ENCODE measurements around the gene SCNN1G. TPM values are rescaled to one million over a fixed set of nuclear protein-coding genes. Genes with fewer than 3 reads are reported as not detected.
"Not testable (repeated sequence)": the region's sequence is repeated elsewhere in the genome, so short reads cannot be mapped to it uniquely, and the experiment has no call there.

Gene SCNN1G
- total RNA-seq, 1 experiment from 2014 or later = not detected

- DNase-seq (ENCODE audit: low read depth, low spot score) = no peak
- in situ Hi-C loops (cut with HindIII; ENCODE audit: low pct_unique_long_range_greater_than_20kb, low sequenced_read_pairs) = no loop called here
Observed at GRCh38 chr16:23225109-23225508, 42.6 kb downstream of the SCNN1G start.

DNA sequence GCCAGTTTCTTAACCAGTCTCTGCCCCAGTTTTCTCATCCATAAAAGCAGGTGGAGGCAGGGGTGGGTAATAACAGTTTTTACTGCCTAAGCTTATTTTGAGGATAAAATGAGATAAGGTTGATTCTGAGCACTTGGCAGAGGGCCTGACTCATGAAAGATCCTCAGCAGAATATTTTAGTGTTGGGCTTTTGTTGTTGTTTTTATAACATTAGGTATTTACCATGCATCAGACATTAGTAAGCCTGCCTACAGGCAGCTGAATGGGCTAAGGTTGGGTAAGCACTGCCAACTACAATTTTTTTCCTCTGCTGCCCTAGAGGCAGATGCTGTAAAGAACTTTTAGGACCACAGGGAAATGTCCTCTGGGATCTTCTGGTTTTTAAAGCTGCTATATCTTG is 43.1 kb downstream of the SCNN1G start:
- in situ Hi-C loops (cut with HindIII; ENCODE audit: low pct_unique_long_range_greater_than_20kb, low sequenced_read_pairs) = no loop called here
- no peak for DNase-seq (ENCODE audit: low read depth, low spot score)

GRCh38 chr16:23227529-23227928 is 45.0 kb downstream of the SCNN1G start:
- in situ Hi-C loops (cut with HindIII; ENCODE audit: low pct_unique_long_range_greater_than_20kb, low sequenced_read_pairs) = no loop called here
- DNase-seq (ENCODE audit: low read depth, low spot score) = peak; percentile 21

- DNase-seq (ENCODE audit: low read depth, low spot score) = no peak
Observed at GRCh38 chr16:23229714-23230113, 47.2 kb downstream of the SCNN1G start.

GRCh38 chr16:23232806-23233205 is 50.3 kb downstream of the SCNN1G start:
- DNase-seq (ENCODE audit: low read depth, low spot score) = no peak
- in situ Hi-C loops (cut with HindIII; ENCODE audit: low pct_unique_long_range_greater_than_20kb, low sequenced_read_pairs) = no loop called here

More at GRCh38 chr16:23229714-23230113, 47.2 kb downstream of the SCNN1G start:
- in situ Hi-C loops (cut with HindIII; ENCODE audit: low pct_unique_long_range_greater_than_20kb, low sequenced_read_pairs) = no loop called here

- DNase-seq (ENCODE audit: low read depth, low spot score) = no peak
- in situ Hi-C loops (cut with HindIII; ENCODE audit: low pct_unique_long_range_greater_than_20kb, low sequenced_read_pairs) = no loop called here
Observed at GRCh38 chr16:23235176-23235575, 52.6 kb downstream of the SCNN1G start.

DNA sequence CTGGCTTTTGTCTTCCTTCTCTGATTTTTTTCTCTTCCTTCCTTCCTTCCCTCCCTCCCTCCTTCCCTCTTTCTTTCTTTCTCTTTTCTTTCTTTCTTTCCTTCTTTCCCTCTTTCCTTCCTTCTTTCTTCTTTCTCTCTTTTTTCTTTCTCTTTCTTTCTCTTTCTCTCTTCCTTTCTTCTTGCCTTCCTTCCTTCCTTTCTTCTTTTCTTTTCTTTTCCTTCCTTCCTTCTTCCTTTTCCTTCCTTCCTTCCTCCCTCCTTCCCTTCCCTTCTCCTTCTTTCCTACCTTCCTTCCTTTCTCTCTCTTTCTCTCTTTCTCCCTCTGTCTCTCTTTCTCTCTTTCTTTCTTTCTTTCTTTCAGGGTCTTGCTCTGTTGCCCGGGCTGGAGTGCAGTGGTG is 54.4 kb downstream of the SCNN1G start:
- in situ Hi-C loops (cut with HindIII; ENCODE audit: low pct_unique_long_range_greater_than_20kb, low sequenced_read_pairs) = no loop called here
- DNase-seq (ENCODE audit: low read depth, low spot score) = no peak

DNA sequence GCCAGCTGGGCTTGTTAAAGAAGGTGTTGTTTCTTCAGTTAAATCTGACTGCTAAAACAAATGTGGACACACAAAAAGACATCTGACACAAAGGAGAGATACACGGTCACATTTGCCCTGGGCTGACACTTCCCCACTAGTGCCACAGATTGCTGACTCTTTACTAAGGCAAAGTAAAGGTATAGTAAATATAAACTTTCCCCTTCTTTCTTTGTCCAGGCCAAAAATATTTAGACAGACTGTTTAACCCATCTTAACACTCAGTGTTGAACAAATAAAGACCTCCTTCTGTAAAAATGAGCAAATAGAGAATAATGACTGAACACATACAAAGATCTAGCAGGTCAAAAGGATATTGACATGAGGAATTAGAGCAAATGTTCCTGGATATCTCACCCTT is 58.4 kb downstream of the SCNN1G start:
- DNase-seq (ENCODE audit: low read depth, low spot score) = no peak
- in situ Hi-C loops (cut with HindIII; ENCODE audit: low pct_unique_long_range_greater_than_20kb, low sequenced_read_pairs) = no loop called here

GRCh38 chr16:23244122-23244521 is 61.6 kb downstream of the SCNN1G start:
- DNase-seq (ENCODE audit: low read depth, low spot score) = no peak
- in situ Hi-C loops (cut with HindIII; ENCODE audit: low pct_unique_long_range_greater_than_20kb, low sequenced_read_pairs) = no loop called here

- DNase-seq (ENCODE audit: low read depth, low spot score) = no peak
- in situ Hi-C loops (cut with HindIII; ENCODE audit: low pct_unique_long_range_greater_than_20kb, low sequenced_read_pairs) = no loop called here
Observed at GRCh38 chr16:23245268-23245667, 62.7 kb downstream of the SCNN1G start.

DNA sequence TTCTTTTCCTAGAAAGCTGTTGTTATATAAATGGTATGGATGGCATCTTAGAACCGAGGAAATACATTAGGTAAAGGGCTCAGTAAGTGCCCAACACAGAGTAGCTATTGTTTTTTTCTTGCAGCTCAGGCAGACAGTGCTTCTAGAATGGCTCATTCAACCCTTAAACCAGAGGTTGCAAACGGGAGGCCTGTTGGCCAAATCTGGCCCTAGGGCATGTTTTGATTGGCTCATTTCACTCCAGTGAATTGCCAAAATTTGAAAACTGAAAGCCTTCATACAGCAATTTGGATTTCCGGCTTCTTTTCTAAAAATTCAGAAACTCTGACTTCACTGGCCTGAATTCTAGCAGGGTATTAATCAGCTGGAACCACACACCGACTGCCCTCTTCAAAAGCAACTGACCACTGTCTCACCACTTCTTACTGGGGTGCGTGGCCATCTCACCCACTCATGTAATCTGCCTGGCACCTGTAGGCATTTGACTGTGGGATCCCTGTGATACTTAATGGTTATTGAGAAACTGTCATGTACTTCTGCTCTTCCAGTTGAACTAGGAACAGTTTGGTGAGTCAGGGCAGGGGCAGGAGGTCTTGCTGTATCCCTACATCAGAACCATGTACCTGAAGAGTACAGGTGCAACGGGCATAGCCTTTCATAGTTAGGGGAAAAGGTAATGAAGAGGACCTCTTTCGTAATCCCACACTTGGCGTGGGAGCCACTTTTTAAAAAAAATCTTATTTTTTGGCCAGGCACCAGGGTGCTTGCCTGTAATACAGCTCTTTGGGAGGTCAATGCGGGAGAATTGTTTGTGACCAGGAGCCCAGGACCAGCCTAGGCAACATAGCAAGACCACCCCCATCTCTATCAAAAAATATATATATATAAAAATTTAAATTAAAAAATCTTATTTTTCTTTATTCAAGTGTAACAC is 66.0 kb downstream of the SCNN1G start:
- in situ Hi-C loops (cut with HindIII; ENCODE audit: low pct_unique_long_range_greater_than_20kb, low sequenced_read_pairs) = no loop called here
- peak; percentile 80 for DNase-seq (ENCODE audit: low read depth, low spot score)

DNA sequence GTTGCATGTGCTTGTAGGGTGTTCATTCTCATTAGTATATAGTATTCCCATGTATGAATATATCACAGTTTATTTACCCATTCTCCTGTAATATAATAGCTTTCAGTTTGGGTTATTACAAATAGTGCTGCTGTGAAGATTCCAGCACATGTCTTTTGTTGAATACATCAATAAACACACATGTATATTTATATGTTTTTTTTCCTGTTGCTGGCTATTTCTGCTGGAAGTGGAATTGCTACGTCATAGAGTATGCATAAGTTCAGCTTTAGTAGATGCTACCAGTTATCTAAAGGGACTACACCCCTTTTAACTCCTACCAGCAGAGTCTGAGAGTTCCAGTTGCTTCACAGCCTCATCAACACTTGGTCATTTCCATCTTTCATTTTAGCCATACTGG is 67.3 kb downstream of the SCNN1G start:
- in situ Hi-C loops (cut with HindIII; ENCODE audit: low pct_unique_long_range_greater_than_20kb, low sequenced_read_pairs) = no loop called here
- DNase-seq (ENCODE audit: low read depth, low spot score) = no peak

DNA sequence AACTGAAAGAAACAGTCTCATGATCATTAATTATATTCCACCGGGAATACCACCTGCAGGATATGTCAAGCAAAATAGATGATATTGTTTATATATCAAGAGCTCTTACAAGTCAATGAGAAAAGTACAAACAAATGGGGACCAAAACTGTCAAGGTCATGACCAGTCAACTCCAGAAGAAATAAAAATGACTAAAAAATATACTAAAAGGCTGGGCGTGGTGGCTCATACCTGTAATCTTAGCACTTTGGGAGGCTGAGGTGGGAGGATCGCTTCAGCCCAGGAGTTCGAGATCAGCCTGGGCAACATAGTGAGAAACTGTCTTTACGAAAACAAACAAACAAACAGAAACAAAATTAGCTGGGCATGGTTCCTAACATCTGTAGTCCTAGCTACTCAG is 69.8 kb downstream of the SCNN1G start:
- DNase-seq (ENCODE audit: low read depth, low spot score) = no peak
- in situ Hi-C loops (cut with HindIII; ENCODE audit: low pct_unique_long_range_greater_than_20kb, low sequenced_read_pairs) = no loop called here

DNA sequence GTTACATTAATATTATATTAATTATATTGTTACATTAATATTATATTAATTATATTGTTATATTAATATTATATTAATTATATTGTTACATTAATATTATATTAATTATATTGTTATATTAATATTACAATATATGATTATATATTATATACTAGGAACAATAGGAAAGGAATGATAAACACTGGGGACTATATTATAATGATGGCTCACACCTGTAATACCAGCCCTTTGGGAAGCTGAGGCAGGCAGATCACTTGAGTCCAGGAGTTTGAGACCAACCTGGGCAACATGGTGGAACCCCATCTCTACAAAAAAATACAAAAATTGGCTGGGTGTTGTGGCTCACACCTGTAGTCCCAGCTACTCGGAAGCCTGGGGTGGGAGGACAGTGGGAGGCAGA is 71.1 kb downstream of the SCNN1G start:
- in situ Hi-C loops (cut with HindIII; ENCODE audit: low pct_unique_long_range_greater_than_20kb, low sequenced_read_pairs); DNase-seq (ENCODE audit: low read depth, low spot score): not testable (repeated sequence)

DNA sequence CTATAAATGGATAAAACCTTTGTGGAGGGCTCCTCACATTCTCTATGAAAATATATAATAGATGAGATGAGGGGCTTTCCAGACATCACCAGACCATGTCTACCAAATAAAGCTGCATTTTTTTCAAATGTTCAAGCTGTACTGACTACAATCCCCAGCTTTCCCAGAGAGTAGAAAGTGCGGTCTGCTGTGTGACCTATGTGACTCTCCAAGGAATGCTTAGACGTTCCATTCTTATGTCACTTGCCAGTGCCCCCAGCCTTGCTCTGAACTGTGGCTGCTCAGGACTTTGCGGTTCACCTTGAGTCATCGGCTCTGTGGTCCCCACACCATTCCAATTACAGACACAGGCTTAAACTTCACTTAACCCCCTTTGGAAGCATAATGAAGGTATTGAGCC is 71.8 kb downstream of the SCNN1G start:
- in situ Hi-C loops (cut with HindIII; ENCODE audit: low pct_unique_long_range_greater_than_20kb, low sequenced_read_pairs) = no loop called here

GRCh38 chr16:23255000-23255399 is 72.5 kb downstream of the SCNN1G start:
- in situ Hi-C loops (cut with HindIII; ENCODE audit: low pct_unique_long_range_greater_than_20kb, low sequenced_read_pairs) = no loop called here
- no peak for DNase-seq (ENCODE audit: low read depth, low spot score)

More for the DNA sequence above, 71.8 kb downstream of the SCNN1G start:
- DNase-seq (ENCODE audit: low read depth, low spot score) = no peak

- in situ Hi-C loops (cut with HindIII; ENCODE audit: low pct_unique_long_range_greater_than_20kb, low sequenced_read_pairs) = no loop called here
- DNase-seq (ENCODE audit: low read depth, low spot score) = no peak
Observed at GRCh38 chr16:23256440-23256839, 73.9 kb downstream of the SCNN1G start.

DNA sequence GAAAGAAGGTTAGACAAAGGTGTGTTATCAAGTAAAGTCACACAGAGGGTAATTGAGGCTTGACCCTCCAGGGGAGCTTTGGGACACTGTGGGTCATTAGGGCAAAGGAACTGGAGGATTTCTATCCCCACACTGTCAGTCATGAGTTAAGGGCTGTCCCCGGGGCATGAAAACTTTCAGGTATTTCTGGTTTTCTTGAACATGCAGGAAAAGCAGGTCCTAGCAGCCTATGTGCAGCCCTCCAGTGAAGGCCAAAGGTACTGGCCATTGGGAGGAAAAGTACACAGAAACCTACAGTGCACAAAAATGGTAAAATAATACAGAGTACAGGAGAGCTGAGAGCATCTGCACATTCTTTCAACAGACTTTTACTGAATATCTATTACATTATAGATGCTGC is 75.1 kb downstream of the SCNN1G start:
- in situ Hi-C loops (cut with HindIII; ENCODE audit: low pct_unique_long_range_greater_than_20kb, low sequenced_read_pairs) = no loop called here
- DNase-seq (ENCODE audit: low read depth, low spot score) = no peak

DNA sequence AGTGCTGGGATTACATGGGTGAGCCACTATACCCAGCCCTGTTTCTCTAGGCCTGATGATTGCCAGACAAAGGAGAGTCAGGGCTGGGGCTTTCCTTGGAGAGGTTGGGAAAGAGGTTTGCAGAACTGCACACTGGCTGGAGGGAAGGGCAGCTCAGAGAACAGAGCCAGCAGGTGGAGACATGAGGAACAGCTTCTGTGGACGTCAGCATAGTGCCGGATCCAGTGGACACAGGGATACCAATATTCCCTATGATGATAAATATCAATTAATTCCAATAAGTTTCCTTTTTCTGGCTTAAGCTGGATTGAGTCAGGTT is 76.3 kb downstream of the SCNN1G start:
- no peak for DNase-seq (ENCODE audit: low read depth, low spot score)
- in situ Hi-C loops (cut with HindIII; ENCODE audit: low pct_unique_long_range_greater_than_20kb, low sequenced_read_pairs) = no loop called here

Measured in SK-MEL-5 (cell line).